HG03097 (cell line): ENCODE results near the gene KRTAP5-4.
"Not testable (repeated sequence)": the region's sequence is repeated elsewhere in the genome, so short reads cannot be mapped to it uniquely, and the experiment has no call there.

Source experiments
- ATAC-seq: cut with Tn5 transposase; IDR thresholded peaks from one replicate; pipeline ENCODE4 v1.9.1; 2021; ENCODE audit not compliant: unreplicated experiment, low FRiP score

KRTAP5-4 gene

DNA sequence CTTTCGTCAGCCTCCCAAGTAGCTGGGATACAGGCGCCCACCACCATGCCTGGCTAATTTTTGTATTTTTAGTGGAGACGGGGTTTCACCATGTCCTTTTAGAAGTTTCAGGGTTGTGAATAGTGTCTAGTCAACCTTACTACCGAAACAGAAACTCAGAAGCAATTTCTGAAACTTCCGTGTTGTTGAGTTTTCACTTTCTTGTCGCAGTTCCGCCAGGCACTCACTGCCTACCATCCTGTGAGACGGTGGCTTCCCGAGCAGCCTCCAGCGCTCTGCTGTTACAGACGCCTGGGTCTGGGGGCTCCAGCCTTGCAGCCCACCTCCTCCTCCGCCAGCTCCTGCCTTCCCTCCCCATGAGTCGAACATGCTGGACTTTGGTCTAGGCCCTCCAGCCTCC, 16.0 kb downstream of the KRTAP5-4 start:
- ATAC-seq, result peak; percentile 80

DNA sequence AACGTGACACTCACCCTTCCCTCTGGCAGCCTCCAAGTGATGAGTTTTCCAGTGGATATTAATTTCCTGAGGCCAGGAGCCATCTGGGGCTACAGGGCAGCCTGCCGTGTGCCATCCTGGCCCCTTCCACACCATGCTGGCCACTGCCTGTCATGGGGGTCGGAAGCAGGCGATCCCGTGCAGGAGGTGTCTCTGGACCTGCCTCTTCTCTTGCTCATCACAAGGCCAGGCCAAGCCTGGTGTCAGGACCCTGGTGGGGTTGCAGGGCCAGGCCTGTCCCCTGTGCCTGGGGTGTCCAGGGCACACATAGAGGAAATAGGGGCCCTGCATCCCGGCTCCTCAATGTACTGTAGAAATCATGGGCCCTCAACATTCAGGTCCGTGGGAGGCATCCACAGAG, 17.2 kb downstream of the KRTAP5-4 start:
- ATAC-seq, result no peak

DNA sequence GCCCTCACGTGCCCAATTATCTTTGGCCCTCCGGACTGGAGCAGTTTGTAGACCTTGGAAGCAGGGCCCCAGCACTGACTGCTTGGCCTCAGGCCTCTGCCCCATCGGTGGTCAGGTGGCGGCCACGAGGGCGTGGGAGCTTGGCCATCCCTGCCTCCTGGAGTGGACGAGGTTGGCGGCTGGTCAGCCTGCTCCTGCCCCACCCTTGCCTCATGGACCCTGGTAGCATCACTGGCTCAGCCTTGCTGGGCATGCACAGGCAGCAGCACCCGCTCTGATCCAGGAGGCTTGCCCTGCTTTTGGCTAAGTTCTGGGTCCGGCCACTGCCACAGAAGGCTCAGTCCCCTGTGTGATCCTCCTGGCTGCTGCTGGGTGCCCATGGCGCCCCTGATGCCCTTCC, 17.8 kb downstream of the KRTAP5-4 start:
- no peak for ATAC-seq

DNA sequence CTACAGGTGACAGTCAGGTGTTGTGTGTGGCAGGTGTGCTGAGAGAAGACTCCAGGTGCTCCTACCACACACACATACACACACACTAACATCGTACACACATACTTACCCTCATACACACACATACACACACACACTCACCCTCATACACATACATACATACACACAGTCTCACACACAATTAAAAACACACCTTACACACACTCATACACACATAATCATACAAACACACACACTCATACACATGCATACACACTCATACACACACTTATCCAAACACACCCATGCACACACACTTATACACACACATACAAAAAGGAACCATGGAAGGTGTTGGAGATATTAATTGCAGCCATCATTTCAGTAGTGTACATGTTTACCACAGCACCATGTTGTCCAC, 18.3 kb downstream of the KRTAP5-4 start:
- ATAC-seq, result no peak

DNA sequence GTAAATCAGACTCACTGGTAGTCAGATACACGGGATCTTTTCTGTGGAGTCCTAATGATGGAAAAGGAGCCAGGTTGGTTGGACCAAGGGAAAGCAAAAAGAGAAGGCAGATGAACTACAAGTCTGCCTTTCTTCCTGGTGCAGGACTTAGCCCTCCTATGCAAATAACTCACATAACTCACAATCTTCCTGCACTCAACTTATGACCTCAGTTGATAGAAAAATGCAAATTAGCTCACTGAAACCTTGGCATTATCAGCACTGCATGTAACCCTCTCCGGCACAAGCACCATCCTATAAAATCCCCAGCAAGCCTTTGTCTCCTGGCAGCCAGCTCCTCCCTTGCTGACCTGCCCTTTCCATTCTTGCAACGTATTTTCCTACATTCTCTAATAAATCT, 20.3 kb downstream of the KRTAP5-4 start:
- ATAC-seq, result not testable (repeated sequence)

DNA sequence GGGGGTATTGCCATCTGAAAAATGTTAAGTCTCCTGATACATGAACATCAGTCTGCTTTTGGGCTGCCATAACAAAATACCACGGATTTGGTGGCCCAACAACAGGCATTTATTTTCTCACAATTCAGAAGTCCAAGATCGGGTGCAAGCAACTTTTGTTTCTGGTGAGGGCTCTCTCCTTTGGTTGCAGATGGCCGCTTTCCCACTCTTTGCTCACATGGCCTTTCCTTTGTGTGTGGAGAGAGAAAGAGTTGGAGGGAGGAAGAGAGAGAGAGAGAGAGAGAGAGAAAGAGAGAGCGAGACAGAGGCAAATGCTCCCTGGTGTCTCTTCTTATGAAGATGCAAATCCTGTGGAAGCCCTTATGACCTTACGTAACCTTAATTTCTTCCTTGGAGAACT, 21.3 kb downstream of the KRTAP5-4 start:
- no peak for ATAC-seq

DNA sequence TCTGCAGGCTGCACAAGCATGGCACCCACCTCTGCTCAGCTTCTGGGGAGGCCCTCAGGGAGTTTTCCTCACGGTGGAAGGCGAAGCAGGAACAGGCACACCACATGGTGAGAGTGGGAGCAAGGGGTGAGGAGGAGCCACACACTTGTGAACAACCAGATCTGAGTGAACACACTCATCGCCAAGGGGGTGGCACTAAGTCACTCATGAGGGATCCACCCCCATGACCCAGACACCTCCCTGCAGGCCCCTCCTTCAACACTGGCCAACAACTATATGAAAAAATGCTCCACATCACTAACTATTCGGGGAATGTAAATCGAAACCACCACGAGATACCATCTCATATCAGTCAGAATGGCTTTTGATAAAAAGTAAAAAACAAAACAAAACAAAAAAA, 23.1 kb downstream of the KRTAP5-4 start:
- ATAC-seq, result no peak

DNA sequence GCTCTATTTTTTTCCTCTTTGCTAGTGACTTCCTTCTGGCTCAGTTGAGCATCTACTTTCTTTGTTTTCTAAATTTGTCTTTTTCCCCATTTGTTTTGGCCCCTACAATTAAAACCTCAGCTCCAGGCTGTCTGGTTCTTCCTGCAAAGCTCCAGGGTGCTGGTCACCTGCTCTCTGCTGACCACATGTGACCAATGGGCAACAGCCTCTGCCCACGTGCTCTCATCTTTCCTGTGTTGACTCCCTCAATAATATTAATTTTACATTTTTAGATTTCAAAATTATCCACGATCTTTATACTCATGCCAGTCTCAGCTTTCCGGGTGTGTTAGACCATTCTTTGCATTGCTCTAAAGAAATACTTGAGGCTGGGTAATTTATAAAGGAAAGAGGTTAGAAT, 23.5 kb downstream of the KRTAP5-4 start:
- ATAC-seq, result not testable (repeated sequence)

DNA sequence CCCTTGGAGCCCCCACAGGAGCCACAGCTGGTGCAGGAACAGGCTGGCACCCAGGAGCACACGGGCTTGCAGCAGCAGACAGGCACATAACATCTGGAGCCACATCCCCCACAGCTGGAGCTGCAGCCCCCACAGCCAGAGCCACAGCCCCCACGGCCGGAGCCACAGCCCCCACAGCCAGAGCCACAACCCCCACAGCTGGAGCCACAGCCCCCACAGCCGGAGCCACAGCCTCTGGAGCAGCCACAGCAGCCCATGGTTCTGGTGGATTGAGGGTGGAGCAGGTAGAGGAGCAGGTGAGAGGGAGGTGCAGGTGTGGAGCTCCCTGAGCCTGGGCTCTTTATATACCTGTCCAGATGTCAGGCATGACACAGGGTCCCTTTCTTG, 24.0 kb downstream of the KRTAP5-4 start, which contains the start of gene KRTAP5-2:
Gene KRTAP5-2, minus strand, starts transcription at position 301 of the 387 bp plus-strand sequence. Its CDS starts 44 bp downstream, at position 257.
- ATAC-seq, result no peak

DNA sequence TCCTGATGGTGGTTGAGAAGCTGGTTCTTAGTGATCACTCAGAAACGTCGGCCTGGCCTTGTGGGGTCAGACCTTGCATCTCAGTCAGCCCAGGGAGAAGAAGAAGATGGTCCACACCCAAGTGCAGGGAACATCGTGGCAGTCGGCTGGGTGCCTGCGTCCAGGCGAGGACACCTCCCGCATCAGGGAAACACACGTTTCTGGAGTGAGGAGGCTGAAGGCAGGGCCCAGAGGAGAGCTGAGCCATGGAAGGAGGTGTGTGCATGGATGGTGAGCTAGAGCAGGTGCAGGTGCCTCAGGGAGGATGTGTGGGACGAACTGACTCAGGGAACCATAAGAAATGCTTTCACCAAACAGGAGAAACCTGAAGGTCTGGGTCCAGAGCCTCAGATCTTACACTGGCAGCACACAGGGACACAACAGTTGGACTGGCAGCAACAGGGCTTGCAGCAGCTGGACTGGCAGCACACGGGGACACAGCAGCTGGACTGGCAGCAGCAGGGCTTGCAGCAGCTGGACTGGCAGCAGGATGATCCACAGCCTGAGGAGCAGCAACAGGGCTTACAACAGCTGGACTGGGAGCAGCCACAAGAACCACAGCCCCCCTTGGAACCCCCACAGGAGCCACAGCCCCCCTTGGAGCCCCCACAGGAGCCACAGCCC, 24.5 kb downstream of the KRTAP5-4 start:
- ATAC-seq, result no peak

DNA sequence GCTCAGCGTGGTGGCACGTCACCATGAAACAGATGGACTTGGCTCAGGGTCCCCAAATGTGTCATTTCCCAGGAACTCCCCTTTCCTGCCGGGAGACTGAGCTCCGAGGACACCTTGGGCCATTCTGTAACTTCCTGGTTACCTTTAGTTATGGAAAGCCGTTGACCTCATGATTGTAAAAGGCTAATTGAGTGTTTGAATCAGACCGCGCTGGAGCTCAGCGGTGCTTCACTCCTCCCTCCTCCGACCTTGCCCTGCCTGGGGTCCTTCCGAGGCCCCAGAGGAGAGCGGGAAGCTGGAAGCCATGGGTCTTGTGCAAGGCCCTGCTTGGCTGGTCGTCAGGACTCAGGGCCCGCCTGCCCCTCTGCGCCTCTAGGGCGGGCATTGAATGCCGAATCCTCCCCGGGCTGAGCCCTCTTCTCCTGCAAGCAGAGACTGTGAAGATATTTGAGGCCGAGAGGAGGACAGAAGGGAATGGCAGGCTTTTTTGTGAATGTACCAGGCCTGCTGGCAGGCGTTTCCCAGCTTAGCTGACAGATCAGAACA, 25.3 kb downstream of the KRTAP5-4 start:
- ATAC-seq, result not testable (repeated sequence)

DNA sequence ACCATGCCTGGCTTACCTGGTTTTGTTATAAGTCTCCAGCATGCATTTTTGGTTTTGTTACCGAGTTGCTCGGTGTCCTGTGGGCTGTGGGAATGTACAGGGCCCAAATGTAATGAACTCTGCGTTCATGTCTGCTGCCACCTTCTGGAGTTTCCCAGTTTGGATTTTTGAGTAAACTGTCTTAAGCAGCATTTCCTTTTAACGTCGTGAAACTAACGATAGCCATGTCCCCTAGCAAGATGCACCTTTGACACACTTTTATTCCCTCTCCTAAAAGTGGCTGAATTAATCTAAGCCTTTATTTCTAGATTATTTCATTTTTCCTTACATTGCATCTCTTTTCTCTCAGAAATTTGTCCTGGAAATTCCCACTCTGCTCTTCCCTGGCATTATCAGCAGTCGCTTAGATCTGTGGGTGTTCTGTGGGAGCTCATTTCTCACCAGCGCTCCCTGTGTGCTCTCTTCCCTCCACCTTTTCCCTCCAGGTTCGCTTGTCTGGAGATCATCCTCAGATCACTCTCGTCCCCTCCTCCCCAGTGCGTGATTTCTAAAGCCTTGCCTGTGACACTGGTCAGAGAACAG, 25.9 kb downstream of the KRTAP5-4 start:
- not testable (repeated sequence) for ATAC-seq

DNA sequence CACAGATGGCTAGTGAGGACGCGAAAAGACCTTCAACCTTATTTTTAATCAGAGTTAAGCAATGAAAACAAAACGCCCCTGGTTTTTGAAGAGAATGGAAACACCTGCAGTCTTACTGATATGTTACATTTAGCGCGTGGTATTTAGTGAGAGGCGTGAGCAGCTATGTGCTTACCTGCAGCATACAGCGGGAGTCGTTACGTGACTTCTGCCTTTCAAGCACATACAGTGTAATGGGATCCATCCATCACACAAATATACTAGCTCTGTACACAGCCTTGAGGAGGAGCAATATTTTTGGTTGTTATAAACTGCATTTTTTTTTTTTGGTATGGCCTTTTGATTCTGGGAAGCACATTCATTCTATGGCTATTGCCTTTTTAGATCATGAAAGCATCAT, 29.3 kb downstream of the KRTAP5-4 start:
- no peak for ATAC-seq

DNA sequence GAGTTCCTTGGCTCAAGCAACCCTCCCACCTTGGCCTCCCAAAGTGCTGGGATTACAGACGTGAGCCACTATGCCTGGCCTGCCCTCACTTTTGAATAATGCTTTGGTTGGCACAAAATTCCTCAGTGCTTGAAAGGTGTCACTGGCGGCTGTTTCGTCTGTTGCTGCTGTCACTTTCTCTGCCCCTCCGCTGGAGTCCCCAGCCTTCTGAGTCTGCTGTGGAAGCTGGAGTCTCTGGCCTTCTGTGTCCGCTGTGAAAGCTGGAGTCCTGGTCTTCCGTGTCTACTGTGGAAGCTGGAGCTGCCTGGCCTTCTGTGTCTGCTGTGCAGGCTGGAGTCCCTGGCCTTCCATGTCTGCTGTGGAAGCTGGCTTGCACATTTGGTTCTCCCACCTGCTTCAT, 31.9 kb downstream of the KRTAP5-4 start:
- no peak for ATAC-seq

DNA sequence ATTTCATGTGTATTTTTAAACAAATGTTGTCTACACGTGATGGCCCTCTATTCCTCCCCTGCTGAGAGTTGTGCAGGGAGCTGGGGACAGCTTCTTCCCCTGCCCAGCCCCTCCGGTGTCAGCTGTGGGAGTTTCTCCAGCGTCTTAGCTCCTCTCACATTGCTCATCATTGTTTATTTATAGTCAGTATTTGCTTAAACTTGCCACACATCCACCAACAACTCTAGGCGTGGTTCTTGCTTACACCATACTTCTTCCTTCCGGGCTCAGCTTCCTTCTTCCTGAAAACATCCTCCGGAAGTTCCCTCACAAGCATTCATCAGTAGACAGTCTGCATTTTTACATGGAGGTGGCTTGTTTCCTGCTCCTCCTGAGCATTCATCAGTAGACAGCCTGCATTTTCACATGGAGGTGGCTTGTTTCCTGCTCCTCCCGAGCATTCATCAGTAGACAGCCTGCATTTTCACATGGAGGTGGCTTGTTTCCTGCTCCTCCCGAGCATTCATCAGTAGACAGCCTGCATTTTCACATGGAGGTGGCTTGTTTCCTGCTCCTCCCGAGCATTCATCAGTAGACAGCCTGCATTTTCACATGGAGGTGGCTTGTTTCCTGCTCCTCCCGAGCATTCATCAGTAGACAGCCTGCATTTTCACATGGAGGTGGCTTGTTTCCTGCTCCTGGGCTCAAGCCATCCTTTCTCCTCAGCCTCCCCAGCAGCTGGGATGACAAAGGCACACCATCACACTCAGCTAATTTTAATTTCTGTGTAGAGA, 32.6 kb downstream of the KRTAP5-4 start:
- not testable (repeated sequence) for ATAC-seq

DNA sequence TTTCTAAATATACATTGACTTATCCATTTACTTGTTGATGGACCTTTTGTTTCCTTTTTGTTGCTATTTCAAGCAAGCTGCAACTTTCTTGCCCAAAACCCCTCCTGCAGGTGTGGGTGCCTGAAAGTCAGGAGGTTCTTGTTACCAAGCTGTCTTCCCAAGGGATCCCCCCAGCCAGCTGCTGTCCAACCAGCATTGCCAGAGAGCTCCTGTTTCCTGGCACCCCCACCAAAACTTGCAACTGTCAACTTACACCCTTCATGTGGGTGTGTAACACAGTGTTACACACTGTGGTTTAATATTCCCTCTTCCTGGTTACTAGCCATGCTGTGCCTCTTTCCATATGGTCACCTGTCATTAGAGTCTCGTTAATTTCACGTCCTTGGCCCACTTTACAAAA, 35.2 kb downstream of the KRTAP5-4 start:
- ATAC-seq, result no peak

DNA sequence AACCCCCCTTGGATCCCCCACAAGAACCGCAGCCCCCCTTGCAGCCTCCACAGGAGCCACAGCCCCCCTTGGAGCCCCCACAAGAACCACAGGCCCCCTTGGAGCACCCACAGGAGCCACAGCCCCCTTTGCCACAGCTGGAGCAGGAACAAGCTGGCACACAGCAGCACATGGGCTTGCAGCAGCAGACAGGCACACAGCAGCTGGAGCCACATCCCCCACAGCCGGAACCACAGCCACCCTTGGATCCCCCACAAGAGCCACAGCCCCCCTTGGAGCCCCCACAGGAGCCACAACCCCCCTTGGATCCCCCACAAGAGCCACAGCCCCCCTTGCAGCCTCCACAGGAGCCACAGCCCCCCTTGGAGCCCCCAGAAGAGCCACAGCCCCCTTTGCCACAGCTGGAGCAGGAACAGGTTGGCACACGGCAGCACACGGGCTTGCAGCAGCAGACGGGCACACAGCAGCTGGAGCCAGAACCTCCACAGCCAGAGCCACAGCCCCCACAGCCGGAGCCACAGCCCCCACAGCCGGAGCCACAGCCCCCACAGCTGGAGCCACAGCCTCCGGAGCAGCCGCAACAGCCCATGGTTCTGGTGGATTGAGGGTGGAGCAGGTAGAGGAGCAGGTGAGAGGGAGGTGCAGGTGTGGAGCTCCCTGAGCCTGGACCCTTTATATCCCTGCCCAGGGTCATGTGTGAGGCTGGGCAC, 37.1 kb downstream of the KRTAP5-4 start, which contains the start of gene KRTAP5-1:
Gene KRTAP5-1, minus strand, starts transcription at position 623 of the 710 bp plus-strand sequence. Its CDS starts 34 bp downstream, at position 589.
- ATAC-seq, result not testable (repeated sequence)

DNA sequence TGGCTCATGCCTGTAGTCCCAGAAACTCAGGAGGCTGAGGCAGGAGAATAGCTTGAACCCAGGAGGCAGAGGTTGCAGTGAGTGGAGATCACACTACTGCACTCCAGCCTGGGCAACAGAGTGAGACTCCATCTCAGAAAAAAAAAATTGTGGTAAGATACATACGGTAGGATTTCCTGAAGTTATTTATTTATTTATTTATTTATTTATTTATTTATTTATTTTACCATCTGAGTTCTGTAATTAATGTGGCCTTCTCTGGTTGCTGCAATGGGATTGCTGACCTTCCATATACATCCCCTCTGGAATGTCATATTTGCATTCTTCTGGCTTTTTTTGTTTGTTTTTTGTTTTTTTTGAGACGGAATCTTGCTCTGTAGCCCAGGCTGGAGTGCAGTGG, 39.0 kb downstream of the KRTAP5-4 start:
- ATAC-seq, result not testable (repeated sequence)

DNA sequence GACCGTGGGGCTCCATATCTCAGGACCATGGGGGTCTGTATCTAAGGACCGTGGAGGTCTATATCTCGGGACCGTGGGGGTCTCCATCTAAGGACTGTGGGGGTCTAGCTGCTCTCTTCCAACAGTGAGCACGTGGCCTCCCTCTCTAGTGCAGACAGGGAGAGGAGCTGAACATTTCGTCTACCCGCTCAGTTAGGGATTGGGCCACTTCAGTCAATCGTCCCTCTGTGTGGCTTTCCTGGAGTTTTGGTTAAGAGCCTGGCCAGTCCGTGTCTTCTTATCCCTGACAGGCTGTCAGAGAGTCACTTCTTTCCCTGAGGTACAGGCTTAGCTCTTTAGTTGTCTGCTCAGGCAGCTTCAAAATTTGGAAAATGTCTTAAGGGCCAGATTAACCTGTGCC, 40.0 kb downstream of the KRTAP5-4 start:
- ATAC-seq, result no peak

DNA sequence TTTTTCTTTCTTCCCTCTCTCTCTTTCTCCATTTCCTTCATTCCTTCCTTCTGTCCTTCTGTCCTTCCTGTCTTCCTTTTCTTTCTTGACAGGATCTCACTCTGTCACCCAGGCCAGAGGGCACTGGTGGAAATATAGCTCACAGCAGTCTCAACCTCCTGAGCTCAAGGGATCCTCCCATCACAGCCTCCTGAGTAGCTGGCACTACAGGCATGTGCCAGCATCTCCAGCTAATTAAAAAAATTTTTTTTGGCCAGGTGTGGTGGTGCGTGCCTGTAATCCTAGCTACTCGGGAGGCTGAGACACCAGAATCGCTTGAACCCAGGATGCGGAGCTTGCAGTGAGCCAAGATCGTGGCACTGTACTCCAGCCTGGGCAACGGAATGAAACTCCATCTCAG, 45.1 kb downstream of the KRTAP5-4 start:
- no peak for ATAC-seq

DNA sequence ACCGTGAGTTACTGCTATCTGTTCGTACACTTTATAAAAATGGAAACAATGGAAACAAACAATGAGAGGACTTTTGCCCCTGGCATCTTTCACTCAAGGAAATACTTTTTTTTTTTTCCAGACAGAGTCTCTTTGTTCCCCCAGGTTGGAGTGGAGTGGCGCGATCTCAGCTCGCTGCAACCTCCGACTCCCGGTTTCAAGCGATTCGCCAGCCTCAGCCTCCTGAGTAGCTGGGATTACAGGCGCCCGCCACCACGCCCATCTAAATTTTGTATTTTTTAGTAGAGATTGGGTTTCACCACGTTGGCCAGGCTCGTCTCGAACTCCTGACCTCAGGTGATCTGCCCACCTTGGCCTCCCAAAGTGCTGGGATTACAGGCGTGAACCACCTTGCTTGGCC, 46.2 kb downstream of the KRTAP5-4 start:
- not testable (repeated sequence) for ATAC-seq
